Muscle of arm (tissue), 12 donors: Measurements from ENCODE around the gene ADAMTS15. TPM values are rescaled to one million over a fixed set of nuclear protein-coding genes. Genes with fewer than 3 reads are reported as not detected.

Experiments
- polyA plus RNA-seq, 12 donors: library from polyadenylated mRNA; unstranded; fragments of 120-200 nt; gene quantifications; one replicate each; pipeline ENCODE4 v1.2.1, GENCODE V29; 2013; ENCODE audit not compliant: insufficient read length in 12 of 12

Gene ADAMTS15
- polyA plus RNA-seq, 12 donors = 12.1 to 27.2 (median 18.7) TPM; not detected in 1

Other genes starting within 250 kb of the ADAMTS15 start
- 10 to 100 TPM in 11 of 12 donors, not detected in 1; 24.3 to 41.6 (median 29.9) TPM for gene ZBTB44, start 133.7 kb upstream of the ADAMTS15 start, polyA plus RNA-seq
- 10 to 100 TPM in 8 of 12 donors, 1 to 10 TPM in 3, not detected in 1; 4.9 to 17.8 (median 12.7) TPM for gene ADAMTS8, start 20.0 kb upstream of the ADAMTS15 start, polyA plus RNA-seq